GM12891 (cell line): ENCODE data around the gene TBX20.

ENCODE experiments used
- PAX5 ChIP-seq: IDR thresholded peaks from 2 replicates; pipeline ENCODE4 v1.6.1; 2011; ENCODE audit warnings: low read length, moderate library complexity, mild to moderate bottlenecking; ENCODE audit not compliant: insufficient read depth, severe bottlenecking
- POLR2A ChIP-seq: IDR thresholded peaks from 2 replicates; pipeline ENCODE4 v1.6.1; 2011; ENCODE audit warnings: low read depth, low read length, control low read depth
- POLR2AphosphoS5 ChIP-seq: IDR thresholded peaks from 2 replicates; pipeline ENCODE4 v1.6.1; 2011; ENCODE audit warnings: low read depth, low read length, control low read depth
- POU2F2 ChIP-seq: IDR thresholded peaks from 2 replicates; pipeline ENCODE4 v1.6.1; 2011; ENCODE audit warnings: low read depth, mild to moderate bottlenecking, control low read depth, low read length, moderate library complexity
- SPI1 ChIP-seq: IDR thresholded peaks from 2 replicates; pipeline ENCODE4 v1.6.1; 2011; ENCODE audit warnings: low read depth, low read length, control low read depth
- TAF1 ChIP-seq: IDR thresholded peaks from 2 replicates; pipeline ENCODE4 v1.6.1; 2011; ENCODE audit warnings: low read depth, low read length, control low read depth

- TF ChIP-seq POLR2A (no peak), TAF1 (no peak), SPI1 (no peak), POLR2AphosphoS5 (no peak), PAX5 (no peak), POU2F2 (no peak)
Measured at GRCh38 chr7:35261041-35261440, 7.1 kb upstream of the TBX20 start.
